Measurements from ENCODE around the gene DAGLA. TPM values are rescaled to one million over a fixed set of nuclear protein-coding genes. Genes with fewer than 3 reads are reported as not detected.

Gene DAGLA
- total RNA-seq, 4 donors from 2014 or later, result 1.1 to 3.2 (median 1.8) TPM

GRCh38 chr11:61657566-61658290 lies 22.5 kb upstream of the DAGLA start:
- TF ChIP-seq CTCF (IDR thresholded peaks at IDR 0.05; ENCODE audit: low read depth), result no peak

GRCh38 chr11:61659413-61660196 lies 20.6 kb upstream of the DAGLA start:
- no peak for TF ChIP-seq CTCF (IDR thresholded peaks at IDR 0.05; ENCODE audit: low read depth)

- TF ChIP-seq CTCF (IDR thresholded peaks at IDR 0.05; ENCODE audit: low read depth), result no peak
These were observed 13.4 kb upstream of the DAGLA start for GRCh38 chr11:61666684-61667297.

- TF ChIP-seq CTCF (IDR thresholded peaks at IDR 0.05; ENCODE audit: low read depth), result no peak
These were observed 12.4 kb upstream of the DAGLA start for GRCh38 chr11:61667684-61668305.

- no peak for TF ChIP-seq CTCF (IDR thresholded peaks at IDR 0.05; ENCODE audit: low read depth)
These were observed 10.8 kb upstream of the DAGLA start for GRCh38 chr11:61669417-61669816.

- no peak for TF ChIP-seq CTCF (IDR thresholded peaks at IDR 0.05; ENCODE audit: low read depth)
These were observed 9.6 kb upstream of the DAGLA start for GRCh38 chr11:61670626-61671025.

- no peak for TF ChIP-seq CTCF (IDR thresholded peaks at IDR 0.05; ENCODE audit: low read depth)
These were observed 8.7 kb upstream of the DAGLA start for GRCh38 chr11:61671527-61671926.

All from subcutaneous adipose tissue (tissue), 4 donors.